H1 (cell line): ENCODE measurements around the gene CHCHD3. TPM values are rescaled to one million over a fixed set of nuclear protein-coding genes. Genes with fewer than 3 reads are reported as not detected.

Experiments used
- CTCF ChIA-PET: fragments of 300-600 bp; sonication (Branson Sonifier 250); formaldehyde crosslinking; loops from one replicate; lab custom pipeline; 2021; ENCODE audit not compliant: partially characterized antibody; lab: Charles Lee
- POLR2A ChIA-PET: fragments of 300-600 bp; sonication (Branson Sonifier 250); formaldehyde crosslinking; loops from one replicate; lab custom pipeline; 2021; ENCODE audit warnings: inconsistent platforms; ENCODE audit not compliant: partially characterized antibody; lab: Charles Lee
- DNase-seq, 2 experiments: peaks; one replicate each; pipeline versions ENCODE4 v3.0.0 to v3.0.0-alpha.2; 2010 to 2022; ENCODE audit warnings: low spot score in 2 of 2, low read depth in 1 of 2, mixed read lengths in 1 of 2
- FAIRE-seq: peaks from 2 replicates; lab custom pipeline; 2011; peaks lifted over from hg19 to GRCh38; lab: Jason Lieb, UNC
- H2AFZ ChIP-seq: 2 replicates; pipeline ENCODE4 v1.8.1; 2012; ENCODE audit warnings: low read length, inconsistent platforms
- H2AK5ac ChIP-seq: 2 replicates; pipeline ENCODE4 v1.6.1; 2013; ENCODE audit warnings: low read depth, low read length
- H2BK120ac ChIP-seq: replicated peaks from 2 replicates; pipeline ENCODE3; 2013; ENCODE audit warnings: low read depth, low read length, inconsistent platforms
- H2BK12ac ChIP-seq: 2 replicates; pipeline ENCODE4 v1.6.1; 2013; ENCODE audit warnings: low read depth, low read length
- H2BK15ac ChIP-seq: 2 replicates; pipeline ENCODE4 v1.6.1; 2013; ENCODE audit warnings: low read length
- H2BK20ac ChIP-seq: 2 replicates; pipeline ENCODE4 v1.6.1; 2013; ENCODE audit warnings: low read length
- H2BK5ac ChIP-seq: 2 replicates; pipeline ENCODE4 v1.6.1; 2013; ENCODE audit warnings: low read depth, low read length
- H3K14ac ChIP-seq: 2 replicates; pipeline ENCODE4 v1.6.1; 2013; ENCODE audit warnings: inconsistent platforms; ENCODE audit not compliant: insufficient read length
- H3K18ac ChIP-seq: 2 replicates; pipeline ENCODE4 v1.6.1; 2013; ENCODE audit warnings: low read length; ENCODE audit errors: extremely low read depth
- H3K23ac ChIP-seq: 2 replicates; pipeline ENCODE4 v1.6.1; 2013; ENCODE audit warnings: inconsistent platforms; ENCODE audit not compliant: insufficient read length
- H3K23me2 ChIP-seq: 2 replicates; pipeline ENCODE4 v1.6.1; 2013; ENCODE audit warnings: low read depth, low read length
- H3K27ac ChIP-seq: 2 replicates; pipeline ENCODE4 v1.6.1; 2011; ENCODE audit warnings: low read depth, low read length, inconsistent platforms
- H3K27me3 ChIP-seq, 4 experiments: replicated peaks in 1 of 4; 1 replicate in 1 of 4; 2 replicates in 3 of 4; pipeline versions ENCODE4 v1.6.1 to v1.8.1; 2011 to 2013; ENCODE audit warnings: low read length in 3 of 4, mild to moderate bottlenecking in 3 of 4, inconsistent platforms in 2 of 4, mixed read lengths in 2 of 4, moderate library complexity in 1 of 4; ENCODE audit not compliant: control insufficient read depth in 3 of 4, insufficient read depth in 3 of 4; ENCODE audit errors: extremely low read depth in 1 of 4
- H3K36me3 ChIP-seq, 4 experiments: 2 replicates each; pipeline versions ENCODE4 v1.6.1 to v1.8.1; 2011 to 2013; ENCODE audit warnings: mild to moderate bottlenecking in 4 of 4, low read length in 3 of 4, moderate library complexity in 2 of 4, control low read depth in 1 of 4, inconsistent platforms in 1 of 4; ENCODE audit not compliant: insufficient read depth in 4 of 4, control insufficient read depth in 2 of 4
- H3K4ac ChIP-seq: replicated peaks from 2 replicates; pipeline ENCODE3; 2013; ENCODE audit warnings: low read length, low read depth, mixed read lengths, inconsistent platforms; ENCODE audit not compliant: insufficient read length
- H3K4me1 ChIP-seq, 4 experiments: replicated peaks in 1 of 4; 1 replicate in 1 of 4; 2 replicates in 3 of 4; pipeline versions ENCODE4 v1.6.1 to v1.8.1; 2011 to 2013; ENCODE audit warnings: low read length in 3 of 4, inconsistent platforms in 2 of 4, mixed read lengths in 1 of 4; ENCODE audit not compliant: insufficient read depth in 4 of 4, control insufficient read depth in 3 of 4
- H3K4me2 ChIP-seq, 2 experiments: 2 replicates each; pipeline versions ENCODE4 v1.6.1 to v1.8.1; 2011 to 2013; ENCODE audit warnings: low read depth in 2 of 2, low read length in 2 of 2, control low read depth in 1 of 2, inconsistent platforms in 1 of 2, mild to moderate bottlenecking in 1 of 2; ENCODE audit not compliant: insufficient read depth in 1 of 2
- H3K4me3 ChIP-seq, 4 experiments: fragments of 200-600, 300-600 bp in 1 of 4; sonication (generic), shearing (Covaris generic), sonication (Bioruptor Twin) in 1 of 4; 2 replicates each; pipeline versions ENCODE4 v1.5.1 to v1.8.1; 2011 to 2016; ENCODE audit warnings: low read length in 4 of 4, low read depth in 3 of 4, control low read depth in 2 of 4, inconsistent platforms in 2 of 4, mild to moderate bottlenecking in 2 of 4, mixed read lengths in 1 of 4, moderate library complexity in 1 of 4; ENCODE audit not compliant: insufficient read depth in 2 of 4; ENCODE audit errors: extremely low read depth in 1 of 4
- H3K56ac ChIP-seq: replicated peaks from 2 replicates; pipeline ENCODE3; 2013; ENCODE audit warnings: low read depth, mild to moderate bottlenecking, mixed read lengths, low read length, inconsistent platforms; ENCODE audit not compliant: insufficient read length
- H3K79me1 ChIP-seq: 2 replicates; pipeline ENCODE4 v1.6.1; 2013; ENCODE audit warnings: low read depth, low read length, control low read depth
- H3K79me2 ChIP-seq, 2 experiments: 2 replicates each; pipeline versions ENCODE4 v1.6.1 to v1.8.1; 2012 to 2013; ENCODE audit warnings: low read length in 2 of 2, mild to moderate bottlenecking in 2 of 2, inconsistent platforms in 1 of 2; ENCODE audit not compliant: insufficient read depth in 2 of 2, control insufficient read depth in 1 of 2
- H3K9ac ChIP-seq, 4 experiments: replicated peaks in 1 of 4; 1 replicate in 1 of 4; 2 replicates in 3 of 4; pipeline versions ENCODE4 v1.6.1 to v1.8.1; 2011 to 2013; ENCODE audit warnings: low read depth in 3 of 4, low read length in 3 of 4, control low read depth in 2 of 4, mild to moderate bottlenecking in 2 of 4, moderate library complexity in 2 of 4, inconsistent platforms in 1 of 4; ENCODE audit errors: extremely low read depth in 1 of 4
- H3K9me3 ChIP-seq, 2 experiments: 2 replicates each; pipeline versions ENCODE4 v1.6.1 to v1.8.1; 2012 to 2013; ENCODE audit warnings: mild to moderate bottlenecking in 2 of 2, moderate library complexity in 2 of 2, control low read depth in 1 of 2, inconsistent platforms in 1 of 2, low read depth in 1 of 2, low read length in 1 of 2, mixed read lengths in 1 of 2; ENCODE audit not compliant: insufficient read depth in 2 of 2
- H4K20me1 ChIP-seq, 2 experiments: replicated peaks in 1 of 2; 2 replicates each; pipeline versions ENCODE3 to v1.8.1; 2011 to 2013; ENCODE audit warnings: inconsistent platforms in 2 of 2, low read length in 2 of 2, mild to moderate bottlenecking in 1 of 2; ENCODE audit not compliant: insufficient read depth in 2 of 2, control insufficient read depth in 1 of 2
- H4K5ac ChIP-seq: 2 replicates; pipeline ENCODE4 v1.6.1; 2013; ENCODE audit warnings: low read length, low read depth, mixed read lengths, inconsistent platforms; ENCODE audit not compliant: insufficient read length
- H4K8ac ChIP-seq: 2 replicates; pipeline ENCODE4 v1.8.0; 2013; ENCODE audit warnings: mild to moderate bottlenecking, moderate library complexity, low read length, inconsistent platforms; ENCODE audit not compliant: insufficient read depth; ENCODE audit errors: extremely low read depth
- H4K91ac ChIP-seq: replicated peaks from 2 replicates; pipeline ENCODE3; 2013; ENCODE audit warnings: low read length, mixed read lengths, inconsistent platforms; ENCODE audit not compliant: insufficient read length
- CHD1 ChIP-seq: IDR thresholded peaks from 2 replicates; pipeline ENCODE4 v1.6.1; 2012; ENCODE audit warnings: low read depth, low read length, improper control_type of control experiment
- CHD2 ChIP-seq: IDR thresholded peaks from 2 replicates; pipeline ENCODE4 v1.6.1; 2012; ENCODE audit warnings: low read length, improper control_type of control experiment
- EP300 ChIP-seq, 2 experiments: IDR thresholded peaks; 1 replicate in 1 of 2; 2 replicates in 1 of 2; pipeline ENCODE4 v1.6.1; 2011 to 2012; ENCODE audit warnings: low read depth in 2 of 2, low read length in 2 of 2, mild to moderate bottlenecking in 2 of 2, borderline replicate concordance in 1 of 2, inconsistent platforms in 1 of 2, moderate library complexity in 1 of 2
- EZH2 ChIP-seq: fragments of 200-600 bp; sonication (generic); IDR thresholded peaks from 2 replicates; pipeline ENCODE4 v1.7.1; 2012; ENCODE audit warnings: low read depth, mild to moderate bottlenecking, moderate library complexity, low read length, inconsistent platforms; ENCODE audit not compliant: severe bottlenecking
- JUND ChIP-seq: IDR thresholded peaks from 2 replicates; pipeline ENCODE4 v1.6.1; 2011; ENCODE audit warnings: mild to moderate bottlenecking, improper control_type of control experiment, low read length
- MAFK ChIP-seq: IDR thresholded peaks from 2 replicates; pipeline ENCODE4 v1.6.1; 2012; ENCODE audit warnings: low read depth, mild to moderate bottlenecking, improper control_type of control experiment, low read length
- MAX ChIP-seq: IDR thresholded peaks from 2 replicates; pipeline ENCODE4 v1.6.1; 2012; ENCODE audit warnings: inconsistent platforms
- POLR2A ChIP-seq, 2 experiments: IDR thresholded peaks; 1 replicate in 1 of 2; 2 replicates in 1 of 2; pipeline ENCODE4 v1.6.1; 2011; ENCODE audit warnings: low read depth in 2 of 2, low read length in 2 of 2, mild to moderate bottlenecking in 2 of 2; ENCODE audit errors: control extremely low read depth in 1 of 2
- POLR2AphosphoS5 ChIP-seq: IDR thresholded peaks from 2 replicates; pipeline ENCODE4 v1.6.1; 2011; ENCODE audit warnings: low read depth, low read length
- POU5F1 ChIP-seq: IDR thresholded peaks from 2 replicates; pipeline ENCODE4 v1.6.1; 2011; ENCODE audit warnings: low read depth, mild to moderate bottlenecking, low read length, moderate library complexity
- RAD21 ChIP-seq, 2 experiments: IDR thresholded peaks in 1 of 2; conservative IDR thresholded peaks in 1 of 2; 2 replicates each; pipeline ENCODE4 v1.6.1; 2011; ENCODE audit warnings: low read depth in 2 of 2, low read length in 2 of 2, improper control_type of control experiment in 1 of 2, inconsistent platforms in 1 of 2, mild to moderate bottlenecking in 1 of 2, moderate library complexity in 1 of 2
- SAP30 ChIP-seq: fragments of 300-600 bp; sonication (generic); IDR thresholded peaks from 2 replicates; pipeline ENCODE4 v1.7.1; 2012; ENCODE audit warnings: low read length, moderate library complexity, mild to moderate bottlenecking, inconsistent platforms; ENCODE audit not compliant: insufficient read depth, insufficient replicate concordance
- SP2 ChIP-seq: IDR thresholded peaks from 2 replicates; pipeline ENCODE4 v1.6.1; 2012; ENCODE audit warnings: mild to moderate bottlenecking, low read length, inconsistent platforms
- SP4 ChIP-seq: IDR thresholded peaks from 2 replicates; pipeline ENCODE4 v1.6.1; 2012; ENCODE audit warnings: low read length, inconsistent platforms
- YY1 ChIP-seq: IDR thresholded peaks from 2 replicates; pipeline ENCODE4 v1.6.1; 2011; ENCODE audit warnings: low read depth, mild to moderate bottlenecking, low read length
- WGBS, 2 experiments: shearing (Covaris generic) in 1 of 2; methylation state at CpG; one replicate each; pipeline versions ENCODE4 v1.1.6 to v1.1.7; 2013 to 2015; ENCODE audit warnings: low lambda C conversion rate in 2 of 2, mixed read lengths in 2 of 2, inconsistent platforms in 1 of 2, low coverage in 1 of 2, missing lambda C conversion rate in 1 of 2; ENCODE audit not compliant: insufficient replicate concordance in 2 of 2, insufficient coverage in 1 of 2, insufficient read length in 1 of 2; ENCODE audit errors: extremely low coverage in 1 of 2, missing lambda C conversion rate in 1 of 2; 5-methylcytosine and 5-hydroxymethylcytosine counted together
- polyA plus RNA-seq, 7 experiments: library from polyadenylated mRNA; depleted of rRNA in 3 of 7; stranded (reverse) in 5 of 7; unstranded in 2 of 7; fragments of >200 nt in 5 of 7; fragments of 200-250 nt in 2 of 7; gene quantifications; 1 replicate in 5 of 7; 2 replicates in 1 of 7; 4 replicates in 1 of 7; pipeline versions ENCODE4 v1.2.1 to v1.2.3, GENCODE V29; 2011 to 2013; ENCODE audit warnings: missing spikeins in 2 of 7, mixed read lengths in 2 of 7
- total RNA-seq: library from RNA; stranded (reverse); fragmentation: NEBNext Ultra II Directional; extraction: Animal tissue kit (Norgen Biotek cat#: 25700); gene quantifications from 2 replicates; pipeline ENCODE4 v1.2.1, GENCODE V29; 2021

Gene CHCHD3
- total and polyA plus RNA-seq, 2 of the 8 experiments (the other 6 are each of a cell fraction or from before 2014, with no cell fraction given): 42.9 to 137 TPM

- Histone ChIP-seq H3K4me1 (no peaks in the 10 kb centered on the region), H3K9ac (no peak overlapping the region), H3K4me3 (no peak overlapping the region), H3K4ac (no peak overlapping the region), H2BK5ac (no peak overlapping the region), H4K20me1 (peaks cover 1 to 2% of the 10 kb centered on the region in 2 experiments), H3K9me3 (no peaks in the 10 kb centered on the region), H2AFZ (no peak overlapping the region), H3K27me3 (no peaks in the 10 kb centered on the region), H3K79me1 (no peaks in the 10 kb centered on the region), H4K8ac (no peak overlapping the region), H3K4me2 (no peak overlapping the region), H3K79me2 (peaks cover 0 to 5% of the 10 kb centered on the region in 2 experiments; a peak in 1 of 4 replicates), H3K36me3 (no peaks in the 10 kb centered on the region), H2BK15ac (no peak overlapping the region), H3K23me2 (no peaks in the 10 kb centered on the region), H3K23ac (no peak overlapping the region), H4K91ac (no peak overlapping the region), H4K5ac (no peak overlapping the region), H3K18ac (no peak overlapping the region), H3K27ac (no peak overlapping the region), H3K56ac (no peak overlapping the region), H3K14ac (no peak overlapping the region), H2BK20ac (no peak overlapping the region), H2BK120ac (no peak overlapping the region), H2AK5ac (no peak overlapping the region), H2BK12ac (no peak overlapping the region)
- no peak for DNase-seq
- CTCF ChIA-PET: no interaction called here
- FAIRE-seq: no peak
- POLR2A ChIA-PET: no interaction called here
- 100% methylated on average over 1 of the region's 1 CpG; no CpG with 5 or more reads in 1 of the 2 experiments for WGBS, 2 experiments
- TF ChIP-seq SAP30: no peak
- TF ChIP-seq MAX: no peak
- no peak for TF ChIP-seq MAFK
- TF ChIP-seq POLR2A (IDR thresholded peaks at IDR 0.05; ENCODE audit: control extremely low read depth in 1 of 2, low read depth in 2 of 2, low read length in 2 of 2): no peak
- no peak for TF ChIP-seq CHD1
- no peak for TF ChIP-seq SP2
- no peak for TF ChIP-seq POU5F1
- TF ChIP-seq CHD2: no peak
- no peak for TF ChIP-seq POLR2AphosphoS5
- no peak for TF ChIP-seq YY1
- no peak for TF ChIP-seq JUND
- no peak for TF ChIP-seq EP300 (IDR thresholded peaks at IDR 0.05; ENCODE audit: borderline replicate concordance in 1 of 2, low read depth in 2 of 2, low read length in 2 of 2)
- TF ChIP-seq RAD21 (IDR thresholded peaks at IDR 0.05 in 1 of 2, conservative IDR thresholded peaks at IDR 0.05 in 1 of 2; ENCODE audit: low read depth in 2 of 2, low read length in 2 of 2): no peak
- TF ChIP-seq SP4: no peak
- TF ChIP-seq EZH2: no peak
These were observed 134.9 kb downstream of the CHCHD3 start for GRCh38 chr7:132947011-132947410.
